COR-L47 (cell line): ENCODE results near the gene SRGAP3.
A peak's percentile ranks its signal among the peaks of the same experiment; 100 is the strongest.

ENCODE experiments used
- DNase-seq: peaks from one replicate; lab custom pipeline; 2025; lab: John Stamatoyannopoulos, UW

Gene SRGAP3

GRCh38 chr3:9047452-9048346 lies 201.7 kb downstream of the SRGAP3 start:
- DNase-seq: no peak

- no peak for DNase-seq
Observed at GRCh38 chr3:9045371-9045770, 204.1 kb downstream of the SRGAP3 start.

GRCh38 chr3:9043063-9043462 lies 206.4 kb downstream of the SRGAP3 start:
- DNase-seq: no peak

- no peak for DNase-seq
Observed at GRCh38 chr3:9041626-9042025, 207.8 kb downstream of the SRGAP3 start.

- DNase-seq: no peak
Observed at GRCh38 chr3:9040996-9041395, 208.4 kb downstream of the SRGAP3 start.

GRCh38 chr3:9037144-9037711 lies 212.2 kb downstream of the SRGAP3 start:
- DNase-seq: no peak

- no peak for DNase-seq
Observed at GRCh38 chr3:9036404-9037131, 212.9 kb downstream of the SRGAP3 start.

GRCh38 chr3:9035961-9036360 lies 213.5 kb downstream of the SRGAP3 start:
- DNase-seq: no peak

- no peak for DNase-seq
Observed at GRCh38 chr3:9035473-9035872, 214.0 kb downstream of the SRGAP3 start.

- DNase-seq: no peak
Observed at GRCh38 chr3:9033867-9034266, 215.6 kb downstream of the SRGAP3 start.

GRCh38 chr3:9032231-9032777 lies 217.1 kb downstream of the SRGAP3 start:
- DNase-seq: no peak

- DNase-seq: no peak
Observed at GRCh38 chr3:9030034-9030433, 219.4 kb downstream of the SRGAP3 start.

GRCh38 chr3:9028134-9028533 lies 221.3 kb downstream of the SRGAP3 start:
- peak; percentile 20 for DNase-seq

- no peak for DNase-seq
Observed at GRCh38 chr3:9026320-9027045, 223.0 kb downstream of the SRGAP3 start.

- no peak for DNase-seq
Observed at GRCh38 chr3:9024341-9024740, 225.1 kb downstream of the SRGAP3 start.

GRCh38 chr3:9023226-9023590 lies 226.2 kb downstream of the SRGAP3 start:
- no peak for DNase-seq

- DNase-seq: no peak
Observed at GRCh38 chr3:9022305-9023225, 226.9 kb downstream of the SRGAP3 start.

- no peak for DNase-seq
Observed at GRCh38 chr3:9021271-9022009, 228.0 kb downstream of the SRGAP3 start.

- no peak for DNase-seq
Observed at GRCh38 chr3:9020426-9020825, 229.0 kb downstream of the SRGAP3 start.
